Fibroblast of lung (primary cell): ENCODE data around the gene DPP6. TPM values are rescaled to one million over a fixed set of nuclear protein-coding genes. Genes with fewer than 3 reads are reported as not detected.

Experiments used
- DNase-seq, 2 donors: peaks; one replicate each; pipeline versions ENCODE4 v3.0.0 to v3.0.0-alpha.2; 2010; ENCODE audit warnings: low read depth in 2 of 2
- H2AFZ ChIP-seq: 2 replicates; pipeline ENCODE4 v1.5.1; 2012; ENCODE audit warnings: low read length, control low read depth, inconsistent platforms
- H3K27ac ChIP-seq: 2 replicates; pipeline ENCODE4 v1.5.1; 2011; ENCODE audit warnings: low read length, control low read depth; ENCODE audit not compliant: insufficient read depth
- H3K27me3 ChIP-seq: 2 replicates; pipeline ENCODE4 v1.5.1; 2011; ENCODE audit warnings: mild to moderate bottlenecking, low read length; ENCODE audit not compliant: control insufficient read depth, insufficient read depth
- H3K36me3 ChIP-seq: 2 replicates; pipeline ENCODE4 v1.5.1; 2011; ENCODE audit warnings: low read length; ENCODE audit not compliant: control insufficient read depth, insufficient read depth
- H3K4me1 ChIP-seq: 2 replicates; pipeline ENCODE4 v1.5.1; 2011; ENCODE audit warnings: low read length; ENCODE audit not compliant: control insufficient read depth, insufficient read depth; ENCODE audit errors: extremely low read depth
- H3K4me2 ChIP-seq: 2 replicates; pipeline ENCODE4 v1.5.1; 2011; ENCODE audit warnings: low read length, control low read depth; ENCODE audit not compliant: insufficient read depth; ENCODE audit errors: extremely low read depth
- H3K4me3 ChIP-seq, 4 experiments: fragments of 200-600 bp in 1 of 4; sonication (generic) in 1 of 4; replicated peaks in 1 of 4; 2 replicates each; pipeline ENCODE4 v1.5.1; 2011 to 2016; ENCODE audit warnings: low read length in 4 of 4, low read depth in 3 of 4, mild to moderate bottlenecking in 3 of 4, control low read depth in 2 of 4, inconsistent platforms in 1 of 4, mixed read lengths in 1 of 4; ENCODE audit not compliant: insufficient read depth in 1 of 4; ENCODE audit errors: control extremely low read depth in 1 of 4
- H3K79me2 ChIP-seq: 2 replicates; pipeline ENCODE4 v1.5.1; 2012; ENCODE audit warnings: mild to moderate bottlenecking, low read length, inconsistent platforms; ENCODE audit not compliant: control insufficient read depth, insufficient read depth
- H3K9ac ChIP-seq: 2 replicates; pipeline ENCODE4 v1.5.1; 2011; ENCODE audit warnings: mild to moderate bottlenecking, low read length, control low read depth; ENCODE audit not compliant: insufficient read depth
- H3K9me3 ChIP-seq: 2 replicates; pipeline ENCODE4 v1.5.1; 2012; ENCODE audit warnings: low read depth, low read length; ENCODE audit not compliant: control insufficient read depth, insufficient read depth
- H4K20me1 ChIP-seq: 2 replicates; pipeline ENCODE4 v1.5.1; 2011; ENCODE audit warnings: low read length; ENCODE audit not compliant: control insufficient read depth, insufficient read depth; ENCODE audit errors: extremely low read depth
- EZH2 ChIP-seq: IDR thresholded peaks from 2 replicates; pipeline ENCODE4 v1.5.1; 2012; ENCODE audit warnings: low read length, control low read depth, mild to moderate bottlenecking; ENCODE audit errors: missing control alignments
- polyA plus RNA-seq, 2 donors: library from polyadenylated mRNA; depleted of rRNA in 1 of 2; stranded (reverse) in 1 of 2; unstranded in 1 of 2; fragments of >200 nt; gene quantifications; 2 replicates each; pipeline ENCODE4 v1.2.1, GENCODE V29; 2011 to 2012; ENCODE audit warnings: missing spikeins in 1 of 2
- total RNA-seq: library from RNA; depleted of rRNA; stranded (reverse); fragments of >200 nt; gene quantifications from 2 replicates; pipeline ENCODE4 v1.2.1, GENCODE V29; 2014
- TF ChIP-seq, protein P1 (sequence below), 2 donors: IDR thresholded peaks in 1 of 2; conservative IDR thresholded peaks in 1 of 2; 1 replicate in 1 of 2; 2 replicates in 1 of 2; pipeline ENCODE4 v1.5.1; 2011 to 2012; ENCODE audit warnings: low read length in 2 of 2, control low read depth in 1 of 2, inconsistent platforms in 1 of 2, low read depth in 1 of 2, mild to moderate bottlenecking in 1 of 2

Gene DPP6
- total and polyA plus RNA-seq, 2 donors (not counting 1 experiment from before 2014, with no cell fraction given) = not detected

DNA sequence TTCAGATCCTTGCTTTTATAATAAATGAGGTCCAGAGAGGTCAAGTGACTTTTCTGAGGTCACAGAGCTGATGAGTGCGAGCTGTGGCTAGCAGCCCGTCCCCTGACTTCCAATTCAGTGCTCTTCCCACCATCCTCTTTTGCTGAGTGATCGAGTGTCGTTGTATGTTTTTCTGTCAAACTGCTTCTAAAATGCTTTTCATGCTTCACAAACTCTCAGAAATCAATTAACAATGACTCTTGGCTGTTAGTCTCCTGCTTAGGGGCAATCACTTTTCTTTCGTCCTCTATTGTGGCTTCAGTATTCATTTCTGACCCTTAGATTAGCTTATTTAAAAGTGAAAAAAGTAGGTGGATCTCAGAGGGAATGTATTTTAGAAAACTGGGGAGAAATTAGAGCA lies 423.7 kb downstream of the DPP6 start:
- Histone ChIP-seq H3K36me3 (no peaks in the 10 kb centered on the region), H3K4me3 (no peak overlapping the region), H3K27ac (no peak overlapping the region)

DNA sequence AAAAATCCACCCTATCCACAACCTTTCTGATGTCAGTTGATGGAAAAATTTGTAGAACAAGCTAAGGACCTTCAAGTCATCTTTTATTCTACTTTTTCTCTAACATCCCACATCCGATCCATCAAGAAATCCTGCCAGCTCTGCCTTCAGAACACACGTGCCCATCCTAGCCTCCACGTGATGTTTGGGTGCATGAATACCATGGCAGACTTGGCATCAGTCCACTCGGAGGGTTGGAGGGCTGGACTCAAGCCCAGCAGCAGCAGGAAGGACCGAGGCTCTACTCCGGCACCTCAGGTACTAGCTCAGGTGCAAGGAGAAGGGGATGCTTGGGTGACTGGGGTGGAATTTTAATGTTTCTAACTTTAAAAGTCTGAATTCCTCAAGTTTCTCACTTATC lies 428.6 kb downstream of the DPP6 start:
- Histone ChIP-seq H3K9me3 (no peaks in the 10 kb centered on the region), H4K20me1 (no peaks in the 10 kb centered on the region), H3K79me2 (no peaks in the 10 kb centered on the region), H3K27me3 (no peaks in the 10 kb centered on the region), H3K4me1 (no peaks in the 10 kb centered on the region), H3K9ac (no peak overlapping the region), H3K36me3 (no peaks in the 10 kb centered on the region), H3K4me3 (no peak overlapping the region), H2AFZ (no peak overlapping the region), H3K4me2 (no peak overlapping the region), H3K27ac (no peak overlapping the region)
- TF ChIP-seq, protein P1, sequence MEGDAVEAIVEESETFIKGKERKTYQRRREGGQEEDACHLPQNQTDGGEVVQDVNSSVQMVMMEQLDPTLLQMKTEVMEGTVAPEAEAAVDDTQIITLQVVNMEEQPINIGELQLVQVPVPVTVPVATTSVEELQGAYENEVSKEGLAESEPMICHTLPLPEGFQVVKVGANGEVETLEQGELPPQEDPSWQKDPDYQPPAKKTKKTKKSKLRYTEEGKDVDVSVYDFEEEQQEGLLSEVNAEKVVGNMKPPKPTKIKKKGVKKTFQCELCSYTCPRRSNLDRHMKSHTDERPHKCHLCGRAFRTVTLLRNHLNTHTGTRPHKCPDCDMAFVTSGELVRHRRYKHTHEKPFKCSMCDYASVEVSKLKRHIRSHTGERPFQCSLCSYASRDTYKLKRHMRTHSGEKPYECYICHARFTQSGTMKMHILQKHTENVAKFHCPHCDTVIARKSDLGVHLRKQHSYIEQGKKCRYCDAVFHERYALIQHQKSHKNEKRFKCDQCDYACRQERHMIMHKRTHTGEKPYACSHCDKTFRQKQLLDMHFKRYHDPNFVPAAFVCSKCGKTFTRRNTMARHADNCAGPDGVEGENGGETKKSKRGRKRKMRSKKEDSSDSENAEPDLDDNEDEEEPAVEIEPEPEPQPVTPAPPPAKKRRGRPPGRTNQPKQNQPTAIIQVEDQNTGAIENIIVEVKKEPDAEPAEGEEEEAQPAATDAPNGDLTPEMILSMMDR (conservative IDR thresholded peaks at IDR 0.05 in 1 of 2, IDR thresholded peaks at IDR 0.05 in 1 of 2; ENCODE audit: low read depth in 1 of 2, low read length in 2 of 2) = no peak
- no peak for TF ChIP-seq EZH2
- no peak for DNase-seq

More for the DNA sequence above, 423.7 kb downstream of the DPP6 start:
- Histone ChIP-seq H3K4me2 (no peak overlapping the region), H2AFZ (no peak overlapping the region), H3K9ac (no peak overlapping the region), H3K4me1 (no peaks in the 10 kb centered on the region), H3K27me3 (no peaks in the 10 kb centered on the region), H3K79me2 (no peaks in the 10 kb centered on the region), H4K20me1 (no peaks in the 10 kb centered on the region), H3K9me3 (no peaks in the 10 kb centered on the region)
- no peak for DNase-seq
- TF ChIP-seq, protein P1 (conservative IDR thresholded peaks at IDR 0.05 in 1 of 2, IDR thresholded peaks at IDR 0.05 in 1 of 2; ENCODE audit: low read depth in 1 of 2, low read length in 2 of 2) = no peak
- no peak for TF ChIP-seq EZH2

DNA sequence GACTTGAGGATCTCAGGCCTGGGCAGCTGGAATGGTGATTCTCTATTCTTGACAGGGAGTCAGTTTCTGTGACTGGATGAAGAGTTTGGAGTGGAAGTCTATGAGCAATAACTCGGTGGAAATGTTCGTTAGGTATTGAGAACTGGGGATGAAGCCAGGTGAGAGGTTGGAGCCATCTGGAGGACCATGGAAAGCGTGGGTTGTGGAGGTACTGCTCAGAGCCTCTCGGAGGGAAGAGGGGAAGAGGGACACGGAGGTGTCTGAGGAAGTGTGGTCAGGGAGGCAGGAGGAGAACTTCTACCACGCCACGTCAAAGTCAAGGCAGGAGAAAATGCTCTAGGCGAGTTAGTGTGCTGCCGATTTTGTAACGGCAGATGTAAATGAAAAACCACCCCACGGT lies 430.7 kb downstream of the DPP6 start:
- Histone ChIP-seq H2AFZ (no peak overlapping the region), H3K27me3 (no peaks in the 10 kb centered on the region), H3K4me2 (no peak overlapping the region), H3K79me2 (no peaks in the 10 kb centered on the region), H3K9ac (no peak overlapping the region), H3K9me3 (no peaks in the 10 kb centered on the region), H3K4me1 (no peaks in the 10 kb centered on the region), H3K36me3 (no peaks in the 10 kb centered on the region), H3K27ac (no peak overlapping the region), H4K20me1 (no peaks in the 10 kb centered on the region), H3K4me3 (no peak overlapping the region)
- no peak for DNase-seq
- TF ChIP-seq, protein P1 (conservative IDR thresholded peaks at IDR 0.05 in 1 of 2, IDR thresholded peaks at IDR 0.05 in 1 of 2; ENCODE audit: low read depth in 1 of 2, low read length in 2 of 2) = no peak
- no peak for TF ChIP-seq EZH2
